GM21360 (cell line): ENCODE measurements around the gene CLSTN2.

Experiments used
- ATAC-seq: cut with Tn5 transposase; IDR thresholded peaks from one replicate; pipeline ENCODE4 v1.9.1; 2021; ENCODE audit warnings: mild to moderate bottlenecking, moderate library complexity; ENCODE audit not compliant: unreplicated experiment

Gene CLSTN2

DNA sequence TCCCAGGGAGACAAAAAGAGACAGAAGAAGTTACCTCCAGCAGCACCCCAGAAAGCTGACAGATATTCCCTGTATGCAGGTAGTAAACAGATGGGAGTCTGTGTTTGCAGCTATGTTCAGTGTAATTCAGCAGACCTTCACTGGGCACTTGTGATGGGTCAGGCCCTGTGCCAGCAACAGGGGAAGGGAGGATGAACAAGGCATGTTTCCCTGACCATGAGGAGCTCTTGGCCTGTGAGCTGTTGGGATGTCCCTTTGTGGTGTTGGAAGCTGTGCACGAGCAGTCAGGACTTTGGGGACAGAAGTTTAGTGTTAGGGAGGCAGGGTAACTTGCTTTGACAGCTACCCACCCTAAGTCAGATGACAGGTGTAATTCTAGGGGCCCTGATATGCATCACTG lies 636.9 kb downstream of the CLSTN2 start:
- no peak for ATAC-seq

DNA sequence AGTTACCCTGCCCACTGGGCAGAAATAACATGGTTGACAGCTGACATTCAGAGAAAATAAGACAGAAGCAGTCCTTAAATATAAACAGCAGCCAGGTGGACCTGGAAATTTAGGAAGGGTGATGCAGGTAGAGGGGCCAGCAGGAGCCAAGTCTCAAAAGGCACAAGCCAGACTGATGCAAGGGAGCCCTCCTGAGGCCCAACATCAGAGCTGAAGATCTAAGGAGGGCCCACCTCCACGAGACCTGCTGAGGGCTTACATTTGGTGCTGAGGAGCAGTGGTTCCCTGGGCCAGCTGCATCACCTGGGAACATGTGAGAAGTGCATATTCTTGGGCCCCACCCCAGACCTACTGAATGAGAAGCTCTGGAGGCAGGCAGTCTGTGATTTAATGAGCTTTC lies 637.3 kb downstream of the CLSTN2 start:
- ATAC-seq: no peak

DNA sequence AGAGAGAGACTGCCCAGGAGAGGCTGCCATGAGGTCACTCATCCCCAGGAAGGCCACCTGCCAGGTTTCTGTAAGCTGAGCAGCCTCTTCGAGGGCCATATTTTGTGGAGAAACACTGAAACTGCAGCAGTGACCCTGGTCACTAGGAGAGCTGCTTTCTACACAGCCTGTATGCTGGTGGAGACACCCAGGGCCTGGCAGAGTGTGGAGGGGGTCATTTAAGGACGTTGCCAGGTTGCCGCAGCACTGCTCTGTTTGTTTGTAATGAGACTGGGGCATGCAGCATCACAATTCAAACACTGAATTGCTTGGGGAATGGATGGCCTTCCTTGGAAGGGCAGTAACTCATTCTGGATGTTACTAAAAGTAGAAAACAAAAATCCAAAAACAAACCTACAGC lies 638.0 kb downstream of the CLSTN2 start:
- ATAC-seq: no peak

DNA sequence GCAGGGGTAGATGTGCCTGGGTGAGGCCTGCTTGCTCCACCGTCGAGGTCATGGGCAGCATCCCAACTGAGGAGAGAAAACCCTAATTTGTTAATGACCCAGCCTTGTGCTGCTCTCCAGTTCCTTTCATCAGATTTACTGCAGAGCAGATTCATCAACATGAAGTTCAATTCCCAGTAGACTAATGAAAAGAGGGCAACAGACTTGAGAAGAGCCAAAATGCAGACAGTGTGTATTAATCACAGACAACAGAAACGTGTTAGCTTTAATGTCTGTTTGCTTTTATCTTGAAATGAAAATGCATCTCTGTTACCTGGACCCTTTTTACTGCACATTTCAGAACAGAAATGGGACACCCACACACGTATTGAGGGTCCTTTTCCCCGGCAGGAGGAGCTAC lies 639.4 kb downstream of the CLSTN2 start:
- no peak for ATAC-seq

DNA sequence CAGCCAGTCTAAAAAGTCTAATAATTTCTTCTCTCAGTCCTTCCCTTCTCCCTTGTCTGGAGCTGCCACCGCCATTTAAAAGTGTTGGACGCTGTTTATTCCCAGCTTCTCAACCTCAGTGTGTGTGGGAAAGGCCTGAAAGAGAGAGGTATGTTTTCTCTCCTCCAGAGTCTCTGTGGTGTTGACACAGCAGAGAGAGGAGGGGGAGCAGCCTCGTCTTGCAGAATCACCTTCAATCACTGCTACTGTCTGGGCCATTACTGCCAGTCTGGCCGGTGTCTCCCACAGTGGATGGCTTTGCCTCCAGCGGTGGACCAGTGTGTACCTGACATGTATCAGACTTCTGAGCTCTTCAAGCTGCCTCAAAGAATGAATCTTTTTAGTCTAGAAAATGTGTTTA lies 641.5 kb downstream of the CLSTN2 start:
- no peak for ATAC-seq

DNA sequence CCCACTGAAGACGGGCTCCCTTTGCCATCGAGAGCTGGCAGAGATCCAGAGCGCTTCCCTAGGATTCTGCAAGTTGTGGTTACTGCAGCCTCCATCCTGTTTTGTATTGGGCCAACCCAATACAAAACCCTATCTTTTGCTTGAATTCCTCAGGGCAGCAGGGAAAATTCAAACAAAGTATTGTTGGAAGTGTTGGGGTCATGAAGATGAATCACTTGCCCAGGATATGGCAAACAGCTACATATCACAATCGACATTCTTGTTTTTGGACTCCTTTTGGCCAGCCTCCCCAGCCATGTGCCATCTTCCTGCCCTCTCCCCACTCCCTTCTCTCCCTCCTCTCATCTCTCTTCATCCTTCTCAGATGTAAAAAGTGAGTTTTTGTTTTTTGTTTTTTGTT lies 642.9 kb downstream of the CLSTN2 start:
- ATAC-seq: no peak

DNA sequence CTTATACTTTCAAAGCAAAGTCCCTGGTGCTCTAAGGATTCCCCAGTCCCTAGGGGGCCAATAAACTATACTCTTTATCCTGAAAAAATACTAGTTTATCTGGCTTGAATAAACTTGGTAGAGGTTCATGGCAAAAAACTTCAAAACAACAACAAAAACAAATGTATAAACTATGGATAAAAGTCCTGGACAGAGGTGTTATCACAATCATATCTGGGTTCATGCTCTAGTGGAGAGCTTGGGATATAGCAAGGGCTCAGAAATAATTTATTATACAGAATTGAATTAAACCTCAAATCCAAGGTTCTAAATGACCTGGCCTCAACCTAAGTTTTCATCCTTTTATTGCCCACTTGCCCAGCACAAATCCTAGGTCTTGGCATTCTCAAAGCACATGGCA lies 644.3 kb downstream of the CLSTN2 start:
- ATAC-seq: no peak

DNA sequence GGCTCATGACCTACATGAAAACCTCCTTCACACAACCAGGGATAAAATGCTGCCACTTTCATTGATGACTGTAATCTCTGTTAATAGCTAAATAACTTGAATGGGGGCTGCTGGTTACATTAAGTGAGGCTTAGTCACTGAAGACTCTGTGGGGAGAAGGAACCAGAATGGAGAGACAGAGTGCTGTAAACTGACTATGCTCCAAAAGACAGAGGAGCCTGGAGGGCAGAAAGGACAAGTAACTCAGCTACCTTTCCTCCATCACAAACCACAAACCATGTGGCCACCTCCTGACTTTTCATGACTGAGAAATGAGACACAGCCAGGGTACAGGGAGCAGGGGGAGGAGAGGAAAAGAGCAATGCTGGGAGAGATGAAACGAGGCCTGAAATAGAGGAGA lies 645.8 kb downstream of the CLSTN2 start:
- ATAC-seq: no peak

DNA sequence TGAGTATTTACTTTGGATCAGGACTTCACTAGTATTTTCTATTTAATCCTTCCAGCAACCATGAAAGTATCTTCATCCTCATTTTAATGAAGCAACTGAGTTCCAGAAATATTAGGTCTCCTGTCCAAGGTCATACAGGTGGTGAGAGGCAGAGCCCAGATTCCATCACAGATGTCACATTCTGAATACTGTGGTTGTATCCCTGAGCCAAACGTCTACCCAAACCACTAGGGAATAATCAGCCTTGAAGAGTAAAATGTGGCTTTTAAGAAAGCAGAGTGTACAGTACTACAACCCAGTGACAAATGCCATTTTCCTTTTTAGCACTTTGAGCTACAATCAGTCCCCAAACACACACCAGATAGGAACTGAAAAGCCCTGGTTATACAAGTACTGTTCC lies 649.6 kb downstream of the CLSTN2 start:
- ATAC-seq: no peak

DNA sequence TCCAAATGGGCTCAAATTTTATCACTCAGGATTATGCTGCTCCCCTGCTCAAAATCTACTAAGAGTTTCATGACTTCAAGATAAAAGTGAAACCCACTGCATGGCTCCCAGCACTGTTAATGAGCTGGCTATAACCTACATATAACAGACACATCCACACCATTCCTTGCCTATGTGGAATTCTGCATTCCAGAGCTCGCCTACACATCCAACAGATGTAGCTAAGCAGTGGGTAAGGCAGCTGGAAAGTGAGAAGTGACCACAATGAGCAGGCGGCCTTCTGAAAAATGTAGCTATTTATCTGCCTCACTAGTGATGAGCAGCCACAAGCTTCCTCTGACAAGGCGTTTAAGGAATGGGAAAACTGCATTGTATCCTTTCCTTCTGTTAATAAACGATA lies 650.8 kb downstream of the CLSTN2 start:
- no peak for ATAC-seq

DNA sequence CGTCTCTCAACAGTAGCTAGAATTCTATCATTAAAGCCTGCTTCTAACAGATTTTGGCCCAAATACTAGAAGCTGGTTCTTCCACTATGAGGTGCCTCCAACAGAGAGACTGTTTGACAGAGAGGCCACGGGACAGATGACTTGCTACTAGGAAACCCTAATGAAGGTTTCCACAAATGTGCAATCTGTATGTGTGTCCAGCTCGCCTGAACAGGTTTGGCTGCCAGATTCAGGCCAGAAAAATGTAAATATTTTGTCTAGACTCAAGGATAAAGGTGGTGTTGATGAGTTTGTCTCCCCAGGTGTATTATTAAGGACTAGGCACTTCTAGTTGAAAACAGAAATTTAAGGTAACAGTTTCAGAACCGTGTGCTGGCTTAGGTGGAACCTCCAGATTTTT lies 651.3 kb downstream of the CLSTN2 start:
- ATAC-seq: no peak

DNA sequence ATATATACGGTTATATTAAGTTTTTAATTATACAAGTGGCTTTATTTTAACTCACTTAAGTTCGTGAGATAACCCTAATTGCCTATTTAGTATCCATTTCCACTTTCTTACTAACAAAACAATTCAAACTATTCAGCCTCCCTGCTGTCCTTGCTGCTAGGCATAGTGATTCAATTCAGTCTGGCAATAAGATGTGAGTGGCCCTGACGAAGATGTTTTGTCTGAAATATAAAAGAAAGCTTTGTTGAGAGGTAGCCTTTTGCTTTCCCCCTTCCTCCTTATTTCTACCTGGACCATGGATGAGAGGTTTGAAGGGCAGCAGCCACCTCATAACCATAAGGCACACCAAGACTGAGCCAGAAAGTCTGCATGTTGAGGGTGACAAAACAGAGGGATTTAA lies 653.6 kb downstream of the CLSTN2 start:
- no peak for ATAC-seq

DNA sequence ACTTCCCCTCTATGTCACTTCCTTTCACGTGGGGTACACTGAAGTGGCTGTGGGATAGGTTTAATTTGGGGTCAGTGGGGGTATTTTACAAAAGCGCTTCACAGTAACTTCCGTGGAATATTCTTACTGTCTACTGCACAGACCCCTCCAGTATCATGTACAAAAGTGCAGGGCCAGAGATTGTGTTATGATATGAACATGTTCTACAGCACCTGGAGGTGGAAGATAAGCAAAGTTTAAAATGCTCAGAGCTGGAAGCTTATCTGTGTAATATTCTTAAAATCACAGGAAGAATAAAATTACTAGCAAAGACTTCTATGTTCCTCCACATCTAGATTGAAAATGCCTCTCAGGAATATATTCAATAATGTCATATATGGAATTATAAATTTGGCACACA lies 658.8 kb downstream of the CLSTN2 start:
- no peak for ATAC-seq

DNA sequence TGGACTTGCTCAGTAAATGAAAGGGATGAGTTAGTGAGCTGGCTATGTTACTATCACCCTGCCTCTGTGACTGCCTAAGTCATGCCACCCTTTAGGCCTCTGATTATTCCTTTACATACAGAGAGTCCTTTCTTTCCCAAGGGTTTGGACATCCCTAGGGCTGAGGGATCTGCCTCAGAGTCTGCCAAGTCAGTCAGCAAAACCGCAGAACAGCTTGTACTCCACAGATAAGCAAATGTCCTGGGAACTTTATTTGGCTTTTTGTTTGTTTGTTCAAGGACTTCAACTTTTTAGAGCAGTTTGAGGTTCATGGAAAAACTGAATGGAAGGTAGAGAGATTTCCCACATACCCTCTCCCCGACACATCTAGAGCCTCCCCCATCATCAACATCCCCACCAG lies 660.3 kb downstream of the CLSTN2 start:
- ATAC-seq: no peak

DNA sequence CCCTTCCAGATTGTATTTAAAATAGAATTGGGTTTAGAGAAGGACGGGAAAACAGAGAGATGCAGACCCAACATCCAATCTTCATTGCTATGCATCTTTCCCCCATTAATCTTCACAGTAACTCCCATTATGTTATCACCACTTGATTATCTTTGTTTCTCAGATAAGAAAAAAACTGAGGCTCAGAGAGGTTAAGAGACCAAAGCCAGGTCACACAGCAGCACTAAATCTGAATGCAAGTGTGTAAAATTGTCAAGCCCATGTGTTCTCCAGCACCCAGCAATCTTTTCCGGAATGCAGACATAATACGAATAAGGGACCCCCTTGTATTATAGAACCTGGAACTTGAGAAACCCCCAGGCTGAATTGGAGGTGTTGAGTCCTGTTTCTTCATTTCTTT lies 662.4 kb downstream of the CLSTN2 start:
- no peak for ATAC-seq

DNA sequence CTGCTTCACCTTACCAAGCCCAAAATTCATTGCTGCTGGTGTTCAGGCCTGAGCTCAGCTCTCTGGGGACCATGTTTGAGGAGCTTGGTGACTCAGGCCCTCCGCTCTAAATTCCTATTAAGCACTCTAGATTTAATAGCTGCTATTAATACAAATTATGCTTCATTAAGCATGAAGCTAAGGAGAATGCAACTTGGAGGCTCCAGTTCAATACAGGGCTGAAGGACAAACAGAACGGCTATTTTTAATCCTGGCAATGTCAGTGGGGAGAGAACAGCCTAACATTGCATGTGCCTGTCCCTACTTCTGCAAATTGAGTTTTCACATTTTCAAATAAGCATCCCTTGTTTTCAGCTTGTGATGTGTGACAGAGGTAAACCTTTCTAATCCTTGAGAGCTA lies 662.8 kb downstream of the CLSTN2 start:
- ATAC-seq: no peak

DNA sequence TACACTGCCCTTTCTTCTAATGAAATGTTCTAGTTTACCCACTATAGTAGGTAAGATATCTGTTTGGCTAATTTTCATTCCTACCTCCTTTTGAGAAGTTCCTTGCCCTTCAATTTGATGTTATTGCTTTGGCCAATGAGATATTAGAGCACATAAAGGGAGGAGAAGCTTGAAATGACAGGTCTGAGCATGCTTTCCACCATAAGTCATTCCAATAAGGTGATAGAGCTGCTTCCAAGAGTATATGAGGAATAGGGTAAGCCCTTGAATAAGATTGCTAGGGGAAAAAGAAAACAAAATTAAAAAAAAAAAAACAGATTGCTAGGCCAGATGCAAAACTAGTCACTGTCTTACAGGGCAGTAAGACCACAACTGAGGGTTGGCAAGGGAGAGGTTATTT lies 664.0 kb downstream of the CLSTN2 start:
- ATAC-seq: no peak

DNA sequence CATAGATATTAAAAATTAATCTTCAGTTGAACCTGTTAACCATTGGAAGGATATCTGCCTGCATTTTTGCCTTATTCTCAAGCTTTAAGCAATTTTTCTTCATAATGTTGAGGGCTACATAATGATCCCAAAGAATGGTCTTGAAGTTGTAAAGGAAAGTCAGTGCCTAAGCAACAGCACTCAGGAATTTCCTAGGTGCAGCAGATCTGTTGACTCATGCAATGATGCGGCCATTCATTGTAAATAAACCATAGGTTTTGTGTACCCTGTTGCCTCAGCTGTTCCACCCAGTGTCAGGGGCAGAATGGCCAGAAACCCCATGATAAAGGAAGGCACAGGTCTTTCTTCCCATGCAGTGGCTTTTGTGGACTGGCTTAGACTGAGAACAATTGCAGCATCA lies 664.5 kb downstream of the CLSTN2 start:
- no peak for ATAC-seq

DNA sequence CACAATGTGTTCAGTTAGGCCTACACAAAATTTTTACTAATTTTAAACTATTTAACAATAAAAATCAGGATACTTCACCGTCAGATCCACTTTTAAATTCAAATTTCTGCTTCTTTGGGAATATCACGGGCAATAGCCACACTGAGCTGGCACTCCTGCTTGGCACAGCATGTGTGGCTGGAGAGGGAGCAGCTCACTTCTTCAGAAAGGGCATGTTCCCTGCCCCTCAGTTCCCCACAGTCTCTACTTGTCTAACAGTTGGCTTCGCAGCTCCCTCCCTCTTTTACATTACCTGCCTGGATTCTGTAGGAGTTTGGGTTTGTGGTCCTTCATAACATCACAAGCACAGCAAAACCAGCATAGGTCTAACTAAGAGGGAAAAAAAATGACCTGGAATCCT lies 666.9 kb downstream of the CLSTN2 start:
- no peak for ATAC-seq

DNA sequence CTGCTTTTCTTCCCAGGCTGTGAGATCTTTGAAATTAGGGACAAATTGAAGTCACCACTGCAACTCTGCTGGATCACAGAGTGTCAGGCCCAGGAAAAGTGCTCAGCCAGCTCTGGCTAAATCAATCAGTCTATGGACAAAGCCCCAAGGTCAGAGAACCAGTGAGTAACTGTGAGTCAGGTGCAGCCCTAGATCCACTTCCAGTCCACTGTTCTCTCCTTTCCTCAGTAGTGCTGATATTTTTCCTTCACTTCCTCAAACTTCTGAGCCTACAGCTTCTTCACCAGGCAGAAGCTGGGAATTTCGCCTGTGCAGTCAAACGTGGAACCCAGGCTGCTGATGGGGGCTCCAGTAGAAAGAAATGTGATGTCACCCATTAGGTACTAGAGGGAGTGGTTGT lies 667.8 kb downstream of the CLSTN2 start:
- no peak for ATAC-seq

DNA sequence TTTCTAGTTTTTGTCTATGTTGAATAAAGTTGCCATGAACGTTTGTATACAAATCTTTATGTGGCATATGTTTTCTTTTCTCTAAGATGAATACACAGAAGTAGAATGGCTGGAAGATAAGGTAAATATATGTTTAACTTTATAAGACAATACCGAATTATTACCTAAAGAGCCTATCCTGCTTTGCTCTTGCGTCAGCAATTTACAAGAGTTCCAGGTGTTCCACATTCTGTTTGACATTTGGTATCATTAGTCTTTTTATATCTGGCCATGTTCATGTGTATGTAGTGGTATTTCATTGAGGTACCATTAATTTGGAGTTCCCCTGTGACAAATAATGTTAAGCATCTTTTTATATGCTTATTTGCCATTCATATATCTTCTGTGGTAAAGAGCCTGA lies 668.8 kb downstream of the CLSTN2 start:
- ATAC-seq: no peak

DNA sequence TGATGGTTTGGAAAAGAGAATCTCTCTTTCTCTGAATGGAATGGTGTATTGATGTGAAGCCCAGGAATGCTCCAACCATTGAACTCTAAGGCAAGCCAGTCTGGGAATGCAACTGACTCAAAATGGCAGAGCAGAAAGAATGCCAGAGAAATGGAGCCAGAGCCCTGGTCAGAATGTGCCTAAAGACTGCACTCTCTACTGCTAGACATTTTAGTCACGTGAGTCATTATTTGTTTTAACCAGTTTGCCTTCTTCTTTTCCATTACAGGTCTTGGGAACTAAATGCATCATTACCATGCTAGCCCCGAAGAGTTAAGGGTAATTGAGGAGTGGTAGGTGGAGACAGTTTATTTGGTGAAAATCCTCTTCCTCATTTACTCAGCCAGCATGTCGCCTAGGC lies 675.6 kb downstream of the CLSTN2 start:
- ATAC-seq: no peak

DNA sequence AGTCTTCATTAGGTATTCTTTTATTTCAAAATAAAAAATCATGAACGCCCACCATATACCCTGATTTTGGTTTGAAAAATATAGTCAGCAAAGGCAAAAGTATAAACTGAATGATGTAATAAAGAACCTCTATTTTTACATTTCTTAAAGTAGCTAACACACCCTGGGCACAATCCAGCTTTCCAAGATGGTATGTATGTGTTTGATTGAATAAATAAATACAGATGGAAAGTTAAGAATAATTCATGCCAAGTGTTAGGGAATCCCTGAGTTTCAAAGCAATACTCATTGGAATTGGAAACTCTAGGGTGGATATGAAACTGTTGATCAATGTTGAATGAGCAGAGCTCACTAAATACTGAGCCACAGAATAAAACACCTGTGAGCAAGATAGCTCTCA lies 679.0 kb downstream of the CLSTN2 start:
- no peak for ATAC-seq

DNA sequence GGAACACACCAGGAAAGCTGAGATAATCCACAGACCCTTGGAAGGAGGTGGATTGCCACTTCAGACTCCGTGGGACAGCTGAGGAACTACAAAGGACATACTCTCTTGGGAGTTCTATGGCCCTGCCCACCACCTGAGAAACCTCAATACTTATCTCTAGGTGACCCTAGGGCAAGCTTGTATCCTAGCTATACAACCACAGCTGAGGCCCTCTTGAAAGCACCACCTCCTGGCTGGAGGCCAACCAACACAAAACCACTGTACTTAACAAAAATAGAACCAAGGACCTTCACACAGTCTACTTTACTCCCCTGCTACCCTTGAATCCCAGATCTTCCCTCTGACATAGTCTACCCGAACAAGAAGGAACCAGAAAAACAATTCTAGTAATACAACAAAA lies 682.1 kb downstream of the CLSTN2 start:
- no peak for ATAC-seq
